CD8-positive, alpha-beta memory T cell (primary cell): Measurements from ENCODE around the gene BSG. TPM values are rescaled to one million over a fixed set of nuclear protein-coding genes. Genes with fewer than 3 reads are reported as not detected.

ENCODE experiments used
- polyA plus RNA-seq: library from polyadenylated mRNA; unstranded; fragments of 300-500 nt; fragmentation: Illumina TruSeq; gene quantifications from one replicate; pipeline ENCODE4 v1.2.3, GENCODE V29; 2021
- total RNA-seq, 2 experiments: library from RNA; stranded (reverse); gene quantifications; one replicate each; pipeline ENCODE4 v1.2.3, GENCODE V29; 2021

Gene BSG
- total and polyA plus RNA-seq, 3 experiments from 2014 or later = 250 to 436 (median 262) TPM

Other genes starting within 250 kb of the BSG start
- gene MIER2, start 227.8 kb upstream of the BSG start, total RNA-seq = 10 to 100 TPM; 20.9 TPM
- gene MIER2, start 227.8 kb upstream of the BSG start, polyA plus RNA-seq = 4.9 TPM
- gene C2CD4C, start 163.4 kb upstream of the BSG start, total RNA-seq = not detected
- not detected for gene C2CD4C, start 163.4 kb upstream of the BSG start, polyA plus RNA-seq
- gene SHC2, start 111.6 kb upstream of the BSG start, total RNA-seq = under 1 TPM; 0.11 to 0.13 TPM
- gene SHC2, start 111.6 kb upstream of the BSG start, polyA plus RNA-seq = not detected
- under 1 TPM; 0.33 to 0.44 TPM for gene MADCAM1, start 76.1 kb upstream of the BSG start, total RNA-seq
- 0.12 TPM for gene MADCAM1, start 76.1 kb upstream of the BSG start, polyA plus RNA-seq
- gene TPGS1, start 65.1 kb upstream of the BSG start, total RNA-seq = 10 to 100 TPM; 18.6 to 20.0 TPM
- gene TPGS1, start 65.1 kb upstream of the BSG start, polyA plus RNA-seq = 50.3 TPM
- 10 to 100 TPM; 56.9 to 57.8 TPM for gene CDC34, start 40.8 kb upstream of the BSG start, total RNA-seq
- 46.9 TPM for gene CDC34, start 40.8 kb upstream of the BSG start, polyA plus RNA-seq
- gene GZMM, start 28.5 kb upstream of the BSG start, total RNA-seq = 10 to 100 TPM; 48.8 to 50.5 TPM
- 327 TPM for gene GZMM, start 28.5 kb upstream of the BSG start, polyA plus RNA-seq
- under 1 TPM; 0.42 to 0.48 TPM for gene HCN2, start 17.3 kb downstream of the BSG start, total RNA-seq
- gene HCN2, start 17.3 kb downstream of the BSG start, polyA plus RNA-seq = not detected
- gene POLRMT, start 60.9 kb downstream of the BSG start, total RNA-seq = 10 to 100 TPM; 75.2 to 77.3 TPM
- gene POLRMT, start 60.9 kb downstream of the BSG start, polyA plus RNA-seq = 58.8 TPM
- under 1 TPM; 0.20 to 0.22 TPM for gene FGF22, start 67.3 kb downstream of the BSG start, total RNA-seq
- not detected for gene FGF22, start 67.3 kb downstream of the BSG start, polyA plus RNA-seq
- 10 to 100 TPM; 89.6 to 95.5 TPM for gene RNF126, start 90.6 kb downstream of the BSG start, total RNA-seq
- gene RNF126, start 90.6 kb downstream of the BSG start, polyA plus RNA-seq = 100.0 TPM
- gene FSTL3, start 103.8 kb downstream of the BSG start, total RNA-seq = 1 to 10 TPM; 7.7 to 8.0 TPM
- 0.81 TPM for gene FSTL3, start 103.8 kb downstream of the BSG start, polyA plus RNA-seq
- gene PRSS57, start 122.9 kb downstream of the BSG start, total RNA-seq = not detected
- gene PRSS57, start 122.9 kb downstream of the BSG start, polyA plus RNA-seq = not detected
- not detected for gene PALM, start 136.3 kb downstream of the BSG start, total RNA-seq
- gene PALM, start 136.3 kb downstream of the BSG start, polyA plus RNA-seq = not detected
- not detected for gene MISP, start 178.5 kb downstream of the BSG start, total RNA-seq
- gene MISP, start 178.5 kb downstream of the BSG start, polyA plus RNA-seq = not detected
- gene PTBP1, start 224.9 kb downstream of the BSG start, total RNA-seq = 100 to 1,000 TPM; 969 to 978 TPM
- 177 TPM for gene PTBP1, start 224.9 kb downstream of the BSG start, polyA plus RNA-seq
- gene PLPPR3, start 249.4 kb downstream of the BSG start, total RNA-seq = not detected
- gene PLPPR3, start 249.4 kb downstream of the BSG start, polyA plus RNA-seq = not detected